ENCODE data around the gene UST.
"Not testable (repeated sequence)": the region's sequence is repeated elsewhere in the genome, so short reads cannot be mapped to it uniquely, and the experiment has no call there.

UST gene

GRCh38 chr6:148775161-148775560, 28.3 kb downstream of the UST start:
- TF ChIP-seq CTCF (conservative IDR thresholded peaks at IDR 0.05; ENCODE audit: low read depth, low read length), result no peak
- no peak overlapping the region for H3K4me3 ChIP-seq (ENCODE audit: low read depth, low read length)
- DNase-seq (ENCODE audit: low read depth), result no peak

GRCh38 chr6:148776321-148777308, 29.8 kb downstream of the UST start:
- peak overlapping the region; percentile 17 for H3K4me3 ChIP-seq (ENCODE audit: low read depth, low read length)
- DNase-seq (ENCODE audit: low read depth), result peak; percentile 66

GRCh38 chr6:148779142-148779562, 32.3 kb downstream of the UST start:
- no peak for TF ChIP-seq CTCF (conservative IDR thresholded peaks at IDR 0.05; ENCODE audit: low read depth, low read length)
- DNase-seq (ENCODE audit: low read depth), result peak; percentile 61
- H3K4me3 ChIP-seq (ENCODE audit: low read depth, low read length), result no peak overlapping the region

More at GRCh38 chr6:148776321-148777308, 29.8 kb downstream of the UST start:
- TF ChIP-seq CTCF (conservative IDR thresholded peaks at IDR 0.05; ENCODE audit: low read depth, low read length), result no peak

- not testable (repeated sequence) for H3K4me3 ChIP-seq (ENCODE audit: low read depth, low read length); DNase-seq (ENCODE audit: low read depth)
These were observed 33.6 kb downstream of the UST start for GRCh38 chr6:148780423-148780822.

- H3K4me3 ChIP-seq (ENCODE audit: low read depth, low read length), result no peak overlapping the region
These were observed 34.1 kb downstream of the UST start for GRCh38 chr6:148780918-148781436.

GRCh38 chr6:148789948-148790347, 43.1 kb downstream of the UST start:
- no peak overlapping the region for H3K4me3 ChIP-seq (ENCODE audit: low read depth, low read length)
- no peak for TF ChIP-seq CTCF (conservative IDR thresholded peaks at IDR 0.05; ENCODE audit: low read depth, low read length)
- no peak for DNase-seq (ENCODE audit: low read depth)

More at GRCh38 chr6:148780918-148781436, 34.1 kb downstream of the UST start:
- TF ChIP-seq CTCF (conservative IDR thresholded peaks at IDR 0.05; ENCODE audit: low read depth, low read length), result no peak
- no peak for DNase-seq (ENCODE audit: low read depth)

GRCh38 chr6:148790404-148790803, 43.6 kb downstream of the UST start:
- H3K4me3 ChIP-seq (ENCODE audit: low read depth, low read length), result no peak overlapping the region
- DNase-seq (ENCODE audit: low read depth), result no peak
- TF ChIP-seq CTCF (conservative IDR thresholded peaks at IDR 0.05; ENCODE audit: low read depth, low read length), result no peak
